ENCODE data around the gene DYRK1B. TPM values are rescaled to one million over a fixed set of nuclear protein-coding genes. Genes with fewer than 3 reads are reported as not detected.
A peak's percentile ranks its signal among the peaks of the same experiment; 100 is the strongest.
"Not testable (repeated sequence)": the region's sequence is repeated elsewhere in the genome, so short reads cannot be mapped to it uniquely, and the experiment has no call there.

The DYRK1B gene
- total RNA-seq: 10 to 100 TPM; 12.8 to 49.1 (median 28.7) TPM
- polyA plus RNA-seq: 10 to 100 TPM; 13.8 to 19.7 TPM
- long read RNA-seq, donor 1, partial matches to known transcripts: 3 of 7 reads
- long read RNA-seq, donor 1, other reads (novel, unspliced or antisense): 0 of 7 reads
- long read RNA-seq, donor 2, partial matches to known transcripts: 4 of 7 reads
- long read RNA-seq, donor 2, other reads (novel, unspliced or antisense): 0 of 7 reads
- long read RNA-seq, donor 3, partial matches to known transcripts: 3 of 7 reads
- long read RNA-seq, donor 3, other reads (novel, unspliced or antisense): 3 of 7 reads

GRCh38 chr19:39833464-39834286, at the start of gene DYRK1B:
TSS of gene DYRK1B (minus strand) at chr19:39834162. CDS start at chr19:39831867, 2,295 bp downstream.
- H3K27ac ChIP-seq: peak within 1 kb of the TSS; percentile 76 to 97 (median 90)
- DNase-seq (peak; percentile 98 to 99 (median 99)), ATAC-seq (peak; percentile 92 to 95 (median 95))
- H3K36me3 ChIP-seq: peaks cover 0 to 75% (median 70%) of the 10 kb centered on the region in 9 donors
- TF ChIP-seq POLR2A (IDR thresholded peaks at IDR 0.05) (peak in 1 of 2 donors; percentile 52), CTCF (IDR thresholded peaks at IDR 0.05) (no peak)
- H3K27me3 ChIP-seq: no peaks in the 10 kb centered on the region
- H3K4me3 ChIP-seq: peak within 1 kb of the TSS; percentile 65 to 99 (median 83)
- no peaks in the 10 kb centered on the region for H3K9me3 ChIP-seq
- WGBS, 4 donors: 0 to 1% (median 0%) methylated on average over 8 to 59 of the region's 59 CpGs
- intact Hi-C loops (cut with DNase I): loop anchor here in 1 of 10 donors (1.0 kb wide), 1 partner anchor 13 kb away; the partner anchor contains the start of gene FBL
- H3K4me1 ChIP-seq: peaks cover 5 to 25% (median 20%) of the 10 kb centered on the region in 12 donors

GRCh38 chr19:39882645-39883044, 48.7 kb upstream of the DYRK1B start:
- H3K36me3 ChIP-seq; DNase-seq; H3K27ac ChIP-seq; H3K27me3 ChIP-seq; H3K4me1 ChIP-seq; ATAC-seq; intact Hi-C loops (cut with DNase I); H3K9me3 ChIP-seq; H3K4me3 ChIP-seq: not testable (repeated sequence)
- 77 to 87% (median 85%) methylated on average over 5 to 7 of the region's 10 CpGs for WGBS, 4 donors

GRCh38 chr19:39881495-39882110, 47.6 kb upstream of the DYRK1B start:
- DNase-seq (peak in 1 of 5 donors; percentile 20), ATAC-seq (peak in 3 of 4 donors; percentile 19 to 34 (median 31))
- H3K36me3 ChIP-seq; H3K4me3 ChIP-seq; H3K27me3 ChIP-seq; H3K9me3 ChIP-seq; H3K4me1 ChIP-seq; intact Hi-C loops (cut with DNase I); H3K27ac ChIP-seq: not testable (repeated sequence)
- TF ChIP-seq CTCF (IDR thresholded peaks at IDR 0.05): peak in 3 of 12 donors; percentile 9 to 15 (median 15)
- 8 to 11% (median 9%) methylated on average over 13 to 15 of the region's 15 CpGs for WGBS, 4 donors

GRCh38 chr19:39880241-39880640, 46.3 kb upstream of the DYRK1B start:
- H3K4me1 ChIP-seq; intact Hi-C loops (cut with DNase I); H3K27ac ChIP-seq; H3K4me3 ChIP-seq; ATAC-seq; H3K36me3 ChIP-seq; H3K9me3 ChIP-seq: not testable (repeated sequence)
- 83 to 92% (median 86%) methylated on average over 4 of the region's 5 CpGs for WGBS, 4 donors
- DNase-seq: peak in 1 of 5 donors; percentile 44
- peaks cover 0 to 15% (median 2%) of the 10 kb centered on the region in 9 donors for H3K27me3 ChIP-seq

- H3K4me3 ChIP-seq, H3K27ac ChIP-seq, H3K36me3 ChIP-seq, DNase-seq, ATAC-seq, H3K9me3 ChIP-seq, H3K4me1 ChIP-seq: not testable (repeated sequence)
- H3K27me3 ChIP-seq: peaks cover 0 to 16% (median 2%) of the 10 kb centered on the region in 9 donors
- intact Hi-C loops (cut with DNase I): loop anchor here in 1 of 10 donors (2.0 kb wide), 1 partner anchor 13 kb away; no protein-coding TSS in a partner anchor
- WGBS, 4 donors: 87 to 95% (median 94%) methylated on average over 1 to 6 of the region's 8 CpGs
These were observed 45.8 kb upstream of the DYRK1B start for GRCh38 chr19:39879796-39880195.

GRCh38 chr19:39878866-39879265, 44.9 kb upstream of the DYRK1B start:
- H3K9me3 ChIP-seq: not testable (repeated sequence)
- intact Hi-C loops (cut with DNase I): loop anchor here in 1 of 10 donors (2.0 kb wide), 1 partner anchor 14 kb away; no protein-coding TSS in a partner anchor
- peak in 1 of 5 donors; percentile 34 for DNase-seq

More at GRCh38 chr19:39878866-39879265, 44.9 kb upstream of the DYRK1B start:
- WGBS, 4 donors: 72 to 85% (median 78%) methylated on average over 11 of the region's 11 CpGs
- H3K36me3 ChIP-seq, H3K27ac ChIP-seq, H3K4me3 ChIP-seq, H3K4me1 ChIP-seq, ATAC-seq: not testable (repeated sequence)
- H3K27me3 ChIP-seq: peaks cover 0 to 16% (median 2%) of the 10 kb centered on the region in 9 donors

All from heart left ventricle (tissue), 16 donors.